Suprapubic skin (tissue), 3 donors: Measurements from ENCODE around the gene CEP112.

ENCODE experiments used
- EP300 ChIP-seq: sonication (generic); formaldehyde crosslinking; IDR thresholded peaks from one replicate; pipeline ENCODE4 v1.6.1; 2017; ENCODE audit warnings: antibody characterized with exemption
- TF ChIP-seq, protein P1 (sequence below), 2 donors: fragments of 200-600 bp in 1 of 2; fragments of 450-650 bp in 1 of 2; sonication (generic) in 1 of 2; IDR thresholded peaks; one replicate each; pipeline ENCODE4 v1.5.1; 2016 to 2019; ENCODE audit warnings: antibody characterized with exemption in 2 of 2, mild to moderate bottlenecking in 1 of 2, moderate library complexity in 1 of 2

DNA sequence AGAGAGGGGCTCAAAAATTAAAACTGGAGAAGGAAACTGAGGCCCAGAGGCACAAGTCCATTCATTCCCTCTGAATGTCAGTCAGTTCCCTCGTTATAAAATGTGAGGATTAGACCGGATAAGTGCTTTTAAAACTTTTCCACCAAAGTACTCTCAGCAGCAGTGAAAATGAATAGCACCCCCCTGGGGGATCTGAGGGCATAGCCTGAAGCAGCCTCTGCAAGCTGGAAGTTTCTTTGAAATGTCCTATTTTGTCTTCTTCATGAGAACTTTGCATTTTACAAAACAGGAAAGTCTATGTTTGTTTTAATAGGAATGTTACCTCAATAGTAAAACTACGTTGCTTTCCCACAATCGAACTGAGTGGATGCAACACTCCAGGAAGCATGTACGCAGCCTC lies 273.0 kb downstream of the CEP112 start:
- TF ChIP-seq EP300: no peak
- TF ChIP-seq, protein P1, sequence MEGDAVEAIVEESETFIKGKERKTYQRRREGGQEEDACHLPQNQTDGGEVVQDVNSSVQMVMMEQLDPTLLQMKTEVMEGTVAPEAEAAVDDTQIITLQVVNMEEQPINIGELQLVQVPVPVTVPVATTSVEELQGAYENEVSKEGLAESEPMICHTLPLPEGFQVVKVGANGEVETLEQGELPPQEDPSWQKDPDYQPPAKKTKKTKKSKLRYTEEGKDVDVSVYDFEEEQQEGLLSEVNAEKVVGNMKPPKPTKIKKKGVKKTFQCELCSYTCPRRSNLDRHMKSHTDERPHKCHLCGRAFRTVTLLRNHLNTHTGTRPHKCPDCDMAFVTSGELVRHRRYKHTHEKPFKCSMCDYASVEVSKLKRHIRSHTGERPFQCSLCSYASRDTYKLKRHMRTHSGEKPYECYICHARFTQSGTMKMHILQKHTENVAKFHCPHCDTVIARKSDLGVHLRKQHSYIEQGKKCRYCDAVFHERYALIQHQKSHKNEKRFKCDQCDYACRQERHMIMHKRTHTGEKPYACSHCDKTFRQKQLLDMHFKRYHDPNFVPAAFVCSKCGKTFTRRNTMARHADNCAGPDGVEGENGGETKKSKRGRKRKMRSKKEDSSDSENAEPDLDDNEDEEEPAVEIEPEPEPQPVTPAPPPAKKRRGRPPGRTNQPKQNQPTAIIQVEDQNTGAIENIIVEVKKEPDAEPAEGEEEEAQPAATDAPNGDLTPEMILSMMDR (IDR thresholded peaks at IDR 0.05): peak in 1 of 2 donors; percentile 15
